GM12874 (cell line): ENCODE data around the gene TIAM1.

ENCODE experiments used
- CTCF ChIP-seq: IDR thresholded peaks from 2 replicates; pipeline ENCODE4 v1.5.1; 2011; ENCODE audit warnings: low read depth, mild to moderate bottlenecking, control low read depth, low read length, moderate library complexity; ENCODE audit not compliant: insufficient read depth

TIAM1 gene

GRCh38 chr21:31252611-31253010 lies 91.5 kb downstream of the TIAM1 start:
- TF ChIP-seq CTCF, result no peak

- no peak for TF ChIP-seq CTCF
Observed at GRCh38 chr21:31252091-31252490, 92.0 kb downstream of the TIAM1 start.

GRCh38 chr21:31251686-31252085 lies 92.4 kb downstream of the TIAM1 start:
- TF ChIP-seq CTCF, result no peak

- TF ChIP-seq CTCF, result no peak
Observed at GRCh38 chr21:31248598-31248997, 95.5 kb downstream of the TIAM1 start.

- TF ChIP-seq CTCF, result no peak
Observed at GRCh38 chr21:31243611-31244010, 100.5 kb downstream of the TIAM1 start.

- TF ChIP-seq CTCF, result no peak
Observed at GRCh38 chr21:31236528-31236927, 107.5 kb downstream of the TIAM1 start.

- TF ChIP-seq CTCF, result no peak
Observed at GRCh38 chr21:31235671-31236450, 108.2 kb downstream of the TIAM1 start.
